COLO668 (cell line): ENCODE measurements around the gene CDK15.

Experiments used
- DNase-seq: peaks from one replicate; lab custom pipeline; 2025; ENCODE audit not compliant: unreplicated experiment; lab: John Stamatoyannopoulos, UW

The CDK15 gene

DNA sequence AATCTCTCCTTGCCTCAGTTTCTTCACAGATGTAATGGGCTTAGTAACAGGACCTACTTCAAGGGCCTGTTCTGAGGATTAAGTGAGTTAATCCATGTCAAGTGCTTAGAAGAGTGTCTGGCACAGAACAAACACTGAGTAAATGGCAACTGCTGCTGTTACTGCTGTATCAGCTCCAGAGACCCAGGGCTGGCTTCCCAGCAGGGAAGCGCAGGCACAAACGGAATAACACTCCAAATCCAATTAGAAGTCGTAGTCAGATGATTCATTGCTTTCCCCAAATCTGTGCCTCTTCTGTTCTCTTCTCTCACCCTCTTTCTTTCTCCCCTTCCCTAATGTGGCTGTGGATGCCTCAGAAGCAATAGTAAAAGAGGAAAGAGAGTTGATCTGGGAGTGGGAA lies 126.2 kb downstream of the CDK15 start:
- no peak for DNase-seq

GRCh38 chr2:201933792-201934237 lies 127.5 kb downstream of the CDK15 start:
- no peak for DNase-seq

DNA sequence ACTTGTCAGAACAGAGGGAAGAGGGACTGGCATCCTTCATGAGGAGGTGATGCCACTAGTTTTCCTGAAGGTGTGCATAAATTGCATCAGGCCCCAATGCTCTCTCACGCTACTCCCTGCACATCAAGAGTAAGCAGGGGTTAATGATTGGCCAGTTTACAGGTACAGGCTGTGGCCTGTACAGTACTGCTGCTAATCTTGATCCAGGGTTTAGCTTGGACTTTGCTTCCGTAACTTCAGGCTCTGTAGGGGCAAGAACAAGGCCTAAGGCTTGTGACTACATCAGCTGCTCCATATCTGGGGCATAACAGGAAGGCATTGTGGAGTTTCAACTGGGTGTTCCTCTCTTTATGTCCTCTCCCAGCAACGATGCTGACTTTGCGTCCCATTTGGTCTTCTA lies 130.5 kb downstream of the CDK15 start:
- DNase-seq = no peak

DNA sequence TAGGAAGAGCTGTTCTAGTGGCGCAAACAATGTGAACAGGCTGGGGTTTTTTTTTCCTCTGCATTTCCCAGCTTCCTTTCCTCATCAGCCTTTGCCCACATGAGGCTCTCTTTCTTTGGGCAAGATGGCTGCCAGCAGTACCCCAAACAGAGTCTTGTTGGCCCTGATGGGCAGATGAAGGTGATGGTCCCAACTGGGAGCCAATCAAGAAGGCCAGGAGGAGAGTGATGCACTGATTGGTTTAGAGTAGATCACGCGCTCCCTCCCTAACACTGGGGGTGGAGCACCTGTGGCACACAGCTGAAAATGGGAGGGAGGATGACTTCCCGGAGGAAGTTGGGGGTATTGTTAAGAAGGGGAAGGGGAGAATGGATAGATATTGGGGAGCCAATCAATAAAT lies 131.0 kb downstream of the CDK15 start:
- DNase-seq = no peak

GRCh38 chr2:201938156-201938775 lies 131.9 kb downstream of the CDK15 start:
- no peak for DNase-seq

GRCh38 chr2:201938781-201939180 lies 132.4 kb downstream of the CDK15 start:
- DNase-seq = no peak

DNA sequence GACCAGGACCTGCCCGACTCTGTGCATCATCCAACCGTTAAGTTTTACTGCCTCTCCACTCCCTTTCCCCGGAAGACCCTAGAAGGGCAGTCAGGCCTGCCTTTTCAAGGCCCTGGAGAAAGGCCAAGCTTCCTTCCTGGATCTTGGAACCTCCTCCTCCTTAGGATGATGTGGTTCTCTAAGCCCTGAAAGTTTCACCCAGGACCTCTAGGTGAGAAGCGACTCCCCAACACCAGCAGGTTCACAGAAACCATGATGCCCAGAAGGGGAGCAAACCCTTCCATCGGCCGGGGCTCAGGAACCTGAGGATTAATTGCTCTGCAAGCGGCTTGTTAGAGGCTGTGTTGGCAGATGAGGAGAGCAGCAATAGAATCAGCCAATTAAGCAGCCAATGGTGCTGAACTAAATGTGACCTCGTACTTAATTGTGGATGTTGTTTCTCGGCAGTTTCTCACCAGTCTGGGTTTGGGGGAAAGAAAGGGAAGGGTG lies 133.2 kb downstream of the CDK15 start:
- DNase-seq = no peak

DNA sequence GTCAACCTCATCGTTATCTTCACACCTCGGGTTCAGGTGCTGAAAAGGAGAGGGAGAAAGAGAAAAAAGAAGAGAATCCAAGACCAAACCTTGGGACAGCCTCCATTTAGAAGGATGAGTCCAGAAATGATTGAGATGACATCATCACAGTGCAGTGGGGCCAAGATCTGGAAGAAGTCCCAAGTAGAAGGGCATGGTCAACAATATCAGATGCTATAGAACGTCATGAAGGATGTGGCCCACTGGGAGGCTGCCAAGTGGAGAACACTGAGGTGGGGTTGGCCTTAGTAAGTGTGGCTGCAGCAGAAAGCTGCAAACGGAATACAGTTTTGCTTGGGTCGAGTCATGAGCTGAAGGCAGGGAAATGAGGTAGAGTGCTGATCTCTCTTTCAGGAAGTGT lies 136.2 kb downstream of the CDK15 start:
- DNase-seq = no peak
